Keratinocyte (primary cell): ENCODE measurements around the gene SLC25A12. TPM values are rescaled to one million over a fixed set of nuclear protein-coding genes. Genes with fewer than 3 reads are reported as not detected.

Source experiments
- DNase-seq: peaks from one replicate; pipeline ENCODE4 v3.0.0-alpha.2; 2011; ENCODE audit warnings: low read depth, missing footprints, low spot score
- FAIRE-seq: peaks from 2 replicates; lab custom pipeline; 2011; peaks lifted over from hg19 to GRCh38; lab: Jason Lieb, UNC
- H2AFZ ChIP-seq: 2 replicates; pipeline ENCODE4 v1.6.0; 2012; ENCODE audit warnings: low read length, control low read depth, inconsistent platforms; ENCODE audit not compliant: control insufficient read depth
- H3K27ac ChIP-seq: 2 replicates; pipeline ENCODE4 v1.5.1; 2011; ENCODE audit warnings: low read length; ENCODE audit not compliant: control insufficient read depth, insufficient read depth
- H3K27me3 ChIP-seq: 3 replicates; pipeline ENCODE4 v1.6.0; 2011; ENCODE audit warnings: low read length; ENCODE audit not compliant: control insufficient read depth, insufficient read depth; ENCODE audit errors: extremely low read depth
- H3K36me3 ChIP-seq, 2 experiments: 2 replicates in 1 of 2; 3 replicates in 1 of 2; pipeline ENCODE4 v1.5.1; 2011; ENCODE audit warnings: low read length in 2 of 2, mild to moderate bottlenecking in 1 of 2; ENCODE audit not compliant: control insufficient read depth in 2 of 2, insufficient read depth in 2 of 2; ENCODE audit errors: extremely low read depth in 1 of 2
- H3K4me1 ChIP-seq: 3 replicates; pipeline ENCODE4 v1.5.1; 2011; ENCODE audit warnings: low read length; ENCODE audit not compliant: control insufficient read depth, insufficient read depth; ENCODE audit errors: extremely low read depth
- H3K4me2 ChIP-seq: 3 replicates; pipeline ENCODE4 v1.6.0; 2011; ENCODE audit warnings: low read depth, low read length; ENCODE audit not compliant: control insufficient read depth, insufficient read depth; ENCODE audit errors: extremely low read depth
- H3K4me3 ChIP-seq, 3 experiments: fragments of 200-600 bp in 1 of 3; sonication (generic) in 1 of 3; 2 replicates in 2 of 3; 3 replicates in 1 of 3; pipeline ENCODE4 v1.5.1; 2011 to 2016; ENCODE audit warnings: low read length in 3 of 3, mild to moderate bottlenecking in 3 of 3, control low read depth in 2 of 3, inconsistent platforms in 1 of 3, low read depth in 1 of 3, mixed read lengths in 1 of 3, mixed run types in 1 of 3, moderate library complexity in 1 of 3; ENCODE audit not compliant: control insufficient read depth in 2 of 3, insufficient read depth in 2 of 3; ENCODE audit errors: extremely low read depth in 1 of 3
- H3K79me2 ChIP-seq: 2 replicates; pipeline ENCODE4 v1.6.0; 2012; ENCODE audit warnings: low read length; ENCODE audit not compliant: control insufficient read depth, insufficient read depth
- H3K9ac ChIP-seq: 3 replicates; pipeline ENCODE4 v1.6.0; 2011; ENCODE audit warnings: low read length; ENCODE audit not compliant: control insufficient read depth, insufficient read depth; ENCODE audit errors: extremely low read depth
- H3K9me1 ChIP-seq: 3 replicates; pipeline ENCODE4 v1.6.0; 2011; ENCODE audit warnings: low read length; ENCODE audit not compliant: control insufficient read depth, insufficient read depth; ENCODE audit errors: extremely low read depth
- H3K9me3 ChIP-seq: 2 replicates; pipeline ENCODE4 v1.5.1; 2012; ENCODE audit warnings: low read depth, low read length; ENCODE audit not compliant: control insufficient read depth
- H4K20me1 ChIP-seq: 3 replicates; pipeline ENCODE4 v1.6.0; 2011; ENCODE audit warnings: low read length; ENCODE audit not compliant: control insufficient read depth, insufficient read depth; ENCODE audit errors: extremely low read depth
- CTCF ChIP-seq, 3 experiments: IDR thresholded peaks in 1 of 3; conservative IDR thresholded peaks in 1 of 3; optimal IDR thresholded peaks in 1 of 3; 2 replicates in 2 of 3; 3 replicates in 1 of 3; pipeline versions ENCODE3 to v1.5.1; 2011; ENCODE audit warnings: low read length in 3 of 3, mild to moderate bottlenecking in 3 of 3, moderate library complexity in 2 of 3, control low read depth in 1 of 3, inconsistent platforms in 1 of 3; ENCODE audit not compliant: insufficient read depth in 2 of 3; ENCODE audit errors: extremely low read depth in 1 of 3
- EZH2 ChIP-seq: IDR thresholded peaks from one replicate; pipeline ENCODE4 v1.6.1; 2012; ENCODE audit warnings: inconsistent platforms, mild to moderate bottlenecking, low read length, moderate library complexity
- dilution Hi-C: fragments of 300-500 bp; cut with MboI; formaldehyde crosslinking; loops from one replicate; pipeline ENCODE4 v1.7.0; 2020; ENCODE audit warnings: low sequenced_read_pairs; ENCODE audit not compliant: extremely low pct_ligation_motif_present
- polyA plus RNA-seq, 5 experiments: library from polyadenylated mRNA; depleted of rRNA in 3 of 5; stranded (reverse) in 3 of 5; stranded (forward) in 1 of 5; unstranded in 1 of 5; fragments of >200 nt; gene quantifications; 1 replicate in 1 of 5; 2 replicates in 3 of 5; 3 replicates in 1 of 5; pipeline versions ENCODE4 v1.2.1 to v1.2.3, GENCODE V29; 2011 to 2012; ENCODE audit warnings: missing spikeins in 2 of 5, low read depth in 1 of 5, low replicate concordance in 1 of 5

The SLC25A12 gene
- polyA plus RNA-seq, 1 donor (not counting 4 experiments of a cell fraction or from before 2014, with no cell fraction given) = 27.7 TPM

GRCh38 chr2:171745806-171746205 lies 148.2 kb downstream of the SLC25A12 start:
- Histone ChIP-seq H3K4me2 (no peak overlapping the region), H3K9ac (no peak overlapping the region), H3K4me3 (no peak overlapping the region), H3K27me3 (no peaks in the 10 kb centered on the region), H3K27ac (no peak overlapping the region), H2AFZ (no peak overlapping the region), H3K79me2 (no peaks in the 10 kb centered on the region), H3K9me1 (no peaks in the 10 kb centered on the region), H4K20me1 (peaks cover 2% of the 10 kb centered on the region), H3K9me3 (no peaks in the 10 kb centered on the region), H3K4me1 (no peaks in the 10 kb centered on the region), H3K36me3 (peaks cover 20 to 23% of the 10 kb centered on the region in 2 experiments)
- no peak for TF ChIP-seq EZH2
- no peak for TF ChIP-seq CTCF (optimal IDR thresholded peaks at IDR 0.05 in 1 of 3, IDR thresholded peaks at IDR 0.05 in 1 of 3, conservative IDR thresholded peaks at IDR 0.05 in 1 of 3; ENCODE audit: extremely low read depth in 1 of 3, insufficient read depth in 2 of 3, low read length in 3 of 3)
- dilution Hi-C loops = no loop called here
- FAIRE-seq (no peak), DNase-seq (no peak)

GRCh38 chr2:171745141-171745540 lies 148.9 kb downstream of the SLC25A12 start:
- DNase-seq = no peak
- no peaks in the 10 kb centered on the region for H3K4me1 ChIP-seq
- no peak overlapping the region for H3K9ac ChIP-seq
- no peaks in the 10 kb centered on the region for H3K9me1 ChIP-seq
- dilution Hi-C loops = no loop called here
- peaks cover 2% of the 10 kb centered on the region for H4K20me1 ChIP-seq
- no peaks in the 10 kb centered on the region for H3K79me2 ChIP-seq
- no peaks in the 10 kb centered on the region for H3K9me3 ChIP-seq
- FAIRE-seq = no peak
- H3K27me3 ChIP-seq = no peaks in the 10 kb centered on the region
- no peak overlapping the region for H3K4me2 ChIP-seq
- peaks cover 18 to 21% of the 10 kb centered on the region in 2 experiments for H3K36me3 ChIP-seq
- TF ChIP-seq CTCF (optimal IDR thresholded peaks at IDR 0.05 in 1 of 3, IDR thresholded peaks at IDR 0.05 in 1 of 3, conservative IDR thresholded peaks at IDR 0.05 in 1 of 3; ENCODE audit: extremely low read depth in 1 of 3, insufficient read depth in 2 of 3, low read length in 3 of 3) = no peak
- TF ChIP-seq EZH2 = no peak
- H2AFZ ChIP-seq = no peak overlapping the region
- no peak overlapping the region for H3K4me3 ChIP-seq
- no peak overlapping the region for H3K27ac ChIP-seq
